Measurements from ENCODE around the gene NR2E3. TPM values are rescaled to one million over a fixed set of nuclear protein-coding genes. Genes with fewer than 3 reads are reported as not detected.

The NR2E3 gene
- total and polyA plus RNA-seq, 2 donors from 2014 or later: 0.19 TPM; not detected in 1

GRCh38 chr15:71800190-71800589 is 10.2 kb upstream of the NR2E3 start:
- intact Hi-C loops (cut with DNase I): no loop called here
- no peak for FAIRE-seq
- TF ChIP-seq CTCF (IDR thresholded peaks at IDR 0.05; ENCODE audit: borderline replicate concordance, extremely low read depth, insufficient read depth): no peak

GRCh38 chr15:71800835-71801745 is 9.3 kb upstream of the NR2E3 start:
- no peak overlapping the region for H3K4me3 ChIP-seq (ENCODE audit: low read length in 3 of 3)
- no peaks in the 10 kb centered on the region for H3K27me3 ChIP-seq (ENCODE audit: control insufficient read depth, insufficient read depth, low read length)
- intact Hi-C loops (cut with DNase I): no loop called here
- peak; percentile 8 for FAIRE-seq
- no peaks in the 10 kb centered on the region for H3K4me1 ChIP-seq (ENCODE audit: control insufficient read depth in 2 of 3, insufficient read depth in 2 of 3, low read depth in 1 of 3, low read length in 3 of 3)
- no peak overlapping the region for H3K27ac ChIP-seq (ENCODE audit: low read depth in 2 of 2, low read length in 2 of 2)
- H3K9ac ChIP-seq (ENCODE audit: low read length in 3 of 3): no peak overlapping the region
- TF ChIP-seq CTCF (IDR thresholded peaks at IDR 0.05; ENCODE audit: borderline replicate concordance, extremely low read depth, insufficient read depth): peak; percentile 91
- no peaks in the 10 kb centered on the region for H3K36me3 ChIP-seq (ENCODE audit: control insufficient read depth in 2 of 3, insufficient read depth in 3 of 3, low read length in 3 of 3)
- H3K9me3 ChIP-seq (ENCODE audit: control insufficient read depth in 2 of 3, insufficient read depth in 1 of 3, low read length in 3 of 3): no peaks in the 10 kb centered on the region
- DNase-seq: peak in 4 of 5 donors; percentile 74 to 90 (median 82)

More at GRCh38 chr15:71800190-71800589, 10.2 kb upstream of the NR2E3 start:
- H3K9me3 ChIP-seq (ENCODE audit: control insufficient read depth in 2 of 3, insufficient read depth in 1 of 3, low read length in 3 of 3): no peaks in the 10 kb centered on the region
- DNase-seq: no peak
- no peaks in the 10 kb centered on the region for H3K27me3 ChIP-seq (ENCODE audit: control insufficient read depth, insufficient read depth, low read length)
- H3K4me3 ChIP-seq (ENCODE audit: low read length in 3 of 3): no peak overlapping the region
- no peaks in the 10 kb centered on the region for H3K4me1 ChIP-seq (ENCODE audit: control insufficient read depth in 2 of 3, insufficient read depth in 2 of 3, low read depth in 1 of 3, low read length in 3 of 3)
- H3K9ac ChIP-seq (ENCODE audit: low read length in 3 of 3): no peak overlapping the region
- H3K36me3 ChIP-seq (ENCODE audit: control insufficient read depth in 2 of 3, insufficient read depth in 3 of 3, low read length in 3 of 3): no peaks in the 10 kb centered on the region
- no peak overlapping the region for H3K27ac ChIP-seq (ENCODE audit: low read depth in 2 of 2, low read length in 2 of 2)

- no peak for DNase-seq
- FAIRE-seq: no peak
- no peak overlapping the region for H3K4me3 ChIP-seq (ENCODE audit: low read length in 3 of 3)
- H3K9me3 ChIP-seq (ENCODE audit: control insufficient read depth in 2 of 3, insufficient read depth in 1 of 3, low read length in 3 of 3): no peaks in the 10 kb centered on the region
- TF ChIP-seq CTCF (IDR thresholded peaks at IDR 0.05; ENCODE audit: borderline replicate concordance, extremely low read depth, insufficient read depth): no peak
- intact Hi-C loops (cut with DNase I): no loop called here
- H3K27ac ChIP-seq (ENCODE audit: low read depth in 2 of 2, low read length in 2 of 2): no peak overlapping the region
- no peak overlapping the region for H3K9ac ChIP-seq (ENCODE audit: low read length in 3 of 3)
- H3K27me3 ChIP-seq (ENCODE audit: control insufficient read depth, insufficient read depth, low read length): no peaks in the 10 kb centered on the region
- peaks cover 0 to 10% (median under 1%) of the 10 kb centered on the region in 3 donors for H3K4me1 ChIP-seq (ENCODE audit: control insufficient read depth in 2 of 3, insufficient read depth in 2 of 3, low read depth in 1 of 3, low read length in 3 of 3)
- no peaks in the 10 kb centered on the region for H3K36me3 ChIP-seq (ENCODE audit: control insufficient read depth in 2 of 3, insufficient read depth in 3 of 3, low read length in 3 of 3)
Observed at GRCh38 chr15:71801935-71802655, 8.3 kb upstream of the NR2E3 start.

All from kidney (tissue), 14 donors.